DMS153 treated with DMSO at 0.1 percent for 48 hours (cell line): ENCODE results near the gene GIT1.

Experiments
- DNase-seq: peaks from one replicate; lab custom pipeline; 2025; ENCODE audit not compliant: unreplicated experiment; lab: John Stamatoyannopoulos, UW

Gene GIT1

DNA sequence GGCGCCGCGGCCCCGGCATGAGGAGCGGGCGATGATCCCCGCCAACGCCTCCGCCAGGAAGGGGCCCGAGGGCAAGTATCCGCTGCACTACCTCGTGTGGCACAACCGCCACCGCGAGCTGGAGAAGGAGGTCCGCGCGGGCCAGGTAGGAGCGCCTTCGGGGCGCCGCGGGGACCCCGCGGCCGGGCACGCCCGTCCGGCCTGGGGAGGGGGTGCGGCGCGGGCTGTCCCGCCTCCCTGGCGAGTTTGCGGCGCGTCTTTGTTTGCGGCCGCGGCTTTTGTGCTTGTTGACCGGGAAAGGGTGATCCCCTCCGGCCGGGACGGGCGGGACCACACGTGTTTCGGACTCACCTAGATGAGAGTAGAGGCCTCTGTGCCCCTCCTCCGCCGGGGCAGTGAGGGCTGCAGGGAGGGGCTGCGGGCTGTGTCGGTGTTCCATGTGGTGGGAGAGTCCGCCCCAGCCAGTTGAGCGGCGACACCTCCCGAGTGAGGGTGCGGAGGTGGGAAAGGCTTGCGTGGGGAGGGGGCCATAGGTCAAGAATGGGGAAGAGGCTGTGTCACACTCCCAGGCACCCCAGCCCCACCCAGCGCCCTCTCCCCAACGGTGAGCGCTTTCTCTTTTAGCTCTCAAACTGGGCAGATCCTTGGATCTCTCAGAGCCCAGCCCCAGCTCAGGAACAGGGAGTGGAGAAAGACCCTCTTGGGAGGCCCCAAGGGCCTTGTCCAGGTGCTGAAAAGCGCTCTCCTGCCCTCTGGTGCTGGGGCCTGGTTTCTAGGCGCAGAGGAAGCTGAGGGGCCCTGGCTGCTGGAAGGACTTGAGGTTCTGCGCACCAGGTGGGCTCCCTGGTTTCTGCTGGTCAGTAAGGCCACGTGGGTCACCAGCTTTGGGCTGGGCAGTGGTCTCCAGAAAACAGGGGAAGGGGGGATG lies 4.4 kb upstream of the GIT1 start:
- no peak for DNase-seq

DNA sequence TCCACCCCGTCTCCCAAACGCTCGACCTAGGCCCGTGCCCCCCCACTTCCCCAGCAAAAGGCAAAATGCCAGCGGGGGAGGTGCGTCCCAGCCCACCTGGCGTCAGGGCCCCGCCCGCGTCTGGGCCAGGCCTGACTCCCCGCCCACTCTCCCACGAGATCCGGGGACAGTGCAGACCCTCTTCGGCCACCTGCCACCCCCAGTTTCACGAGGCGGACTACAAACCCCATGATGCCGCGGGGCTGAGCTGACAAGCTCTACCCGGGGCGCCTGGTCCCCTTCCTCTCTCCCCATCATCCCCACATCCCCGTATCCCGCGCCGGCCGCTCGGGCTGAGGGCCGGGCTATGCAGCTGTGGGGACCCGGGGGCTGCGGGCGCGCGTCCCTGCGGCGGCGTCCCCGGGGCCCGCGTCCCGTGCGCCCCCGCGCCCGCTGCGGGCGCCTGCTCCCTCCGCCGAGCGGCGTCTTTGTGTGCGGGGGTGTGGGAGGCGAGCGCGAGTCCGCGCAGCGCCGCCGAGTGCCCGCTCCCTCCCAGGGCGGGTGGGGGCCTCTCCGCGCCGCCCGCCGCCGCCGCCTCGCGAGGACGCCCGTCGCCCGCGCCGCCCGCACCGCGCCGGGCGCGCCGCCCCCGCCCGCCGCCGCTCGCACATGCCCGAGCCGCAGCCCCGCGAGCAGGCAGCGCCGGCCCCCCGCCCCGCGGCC lies 3.6 kb upstream of the GIT1 start, which contains the start of gene ANKRD13B:
Gene ANKRD13B, plus strand, starts transcription at position 283 of the 702 bp plus-strand sequence. CDS start 490 bp downstream, outside the sequence.
- no peak for DNase-seq

GRCh38 chr17:29591737-29592608 lies 2.5 kb upstream of the GIT1 start:
- DNase-seq, result peak; percentile 85

DNA sequence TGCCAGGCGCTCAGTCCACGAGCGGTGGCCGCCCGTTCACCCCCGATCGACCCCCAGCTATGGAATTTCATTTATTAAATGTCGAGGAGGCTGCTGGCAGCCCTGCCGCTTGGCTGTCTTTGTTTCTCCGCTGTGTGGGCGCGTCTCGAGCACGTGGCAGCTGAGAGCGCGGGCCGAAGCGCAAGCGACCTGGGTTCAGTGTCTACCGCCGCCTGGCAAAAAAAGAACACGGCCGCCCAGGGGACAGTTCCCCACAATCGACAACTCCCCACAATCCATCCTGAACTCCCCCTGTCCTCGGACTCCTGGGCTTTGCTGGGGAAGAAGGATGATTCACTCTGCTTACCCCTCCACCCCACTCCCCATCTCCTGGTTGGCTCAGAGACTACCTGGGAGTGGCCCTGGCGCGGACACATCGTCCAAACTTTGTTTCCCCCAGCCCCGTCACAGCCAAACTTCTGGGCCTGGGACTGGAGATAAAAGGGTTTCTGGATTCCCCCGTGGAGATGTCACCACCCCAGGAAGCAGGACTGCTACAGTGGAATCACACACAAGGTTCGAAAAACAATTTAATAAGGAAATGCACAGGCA lies 1.8 kb upstream of the GIT1 start:
- DNase-seq, result peak; percentile 59

DNA sequence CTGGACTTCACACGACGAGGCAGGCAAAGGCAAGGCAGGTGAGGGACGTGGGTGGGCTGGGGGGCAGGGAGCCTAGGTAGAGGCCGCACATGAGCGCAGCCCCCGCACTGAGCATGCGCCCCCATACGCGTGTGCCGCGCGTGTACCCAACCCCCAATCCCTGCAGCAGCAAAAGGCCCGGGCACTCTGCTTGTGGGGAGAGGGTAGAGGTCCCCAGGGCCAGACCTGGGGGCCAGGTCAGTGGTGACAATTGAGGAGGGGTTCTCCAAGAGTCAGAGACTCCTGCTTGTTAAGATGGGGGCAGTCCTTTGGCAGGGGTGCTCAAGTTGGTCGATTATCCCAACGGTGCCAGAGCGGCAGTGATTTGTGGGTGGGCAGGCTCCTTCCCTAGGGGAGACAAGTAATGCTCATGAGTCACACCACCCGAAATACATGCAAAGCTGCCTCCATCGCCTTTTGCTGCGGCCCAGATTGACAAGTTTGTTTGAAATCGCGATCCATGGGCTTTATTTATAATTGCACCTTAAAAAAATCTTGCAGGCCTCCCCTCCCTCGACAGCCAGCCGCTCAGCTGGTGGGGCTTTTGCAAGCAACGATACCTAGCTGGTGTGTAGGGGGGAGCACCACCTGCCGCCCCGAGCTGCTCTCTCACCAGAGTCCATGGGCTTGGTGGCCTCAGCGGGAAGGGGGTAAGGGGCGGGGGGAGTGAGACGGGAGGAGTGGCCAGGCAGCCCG lies 1.1 kb upstream of the GIT1 start:
- DNase-seq, result no peak

DNA sequence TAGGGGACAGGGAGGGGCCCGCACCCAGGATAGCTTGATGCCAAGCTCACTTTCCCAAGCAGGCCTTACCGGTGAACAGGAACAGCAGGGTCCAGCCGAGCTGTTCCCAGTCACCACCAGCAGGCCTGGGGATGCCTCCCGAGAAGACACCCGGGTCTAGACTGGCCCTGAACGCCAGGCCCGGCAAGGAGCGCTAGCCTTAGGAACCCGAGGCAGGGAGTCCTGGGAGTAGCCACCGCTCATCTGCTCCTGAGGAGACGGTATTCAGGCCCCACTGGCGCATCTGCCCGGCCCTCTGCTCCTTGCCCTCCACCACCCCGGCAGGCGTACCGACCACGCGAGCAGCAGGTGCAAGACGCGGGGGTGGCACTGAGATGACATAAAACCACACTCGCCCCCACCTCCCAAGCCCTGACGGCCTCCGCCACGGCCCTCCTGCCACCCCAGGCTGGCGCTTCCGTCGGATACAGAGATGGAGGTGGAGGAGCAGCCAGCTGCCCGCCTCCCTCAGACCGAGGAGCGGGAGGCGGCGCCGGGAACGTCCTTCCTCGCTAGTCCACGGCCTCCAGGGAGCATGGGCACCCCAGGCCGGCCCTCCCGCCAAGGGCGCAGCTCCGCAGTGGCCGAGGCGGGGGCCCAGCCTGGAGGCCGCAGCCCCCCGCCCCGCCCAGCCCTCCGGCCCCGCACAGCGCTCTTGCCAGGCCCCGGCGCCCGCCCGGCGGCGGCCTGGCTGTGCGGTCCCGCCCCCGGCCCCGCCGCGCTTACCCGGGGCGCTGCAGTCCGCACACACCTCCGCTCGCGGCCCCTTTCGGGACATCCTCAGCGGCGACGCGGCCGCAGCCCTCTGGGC lies 661 bp downstream of the GIT1 start:
- no peak for DNase-seq

DNA sequence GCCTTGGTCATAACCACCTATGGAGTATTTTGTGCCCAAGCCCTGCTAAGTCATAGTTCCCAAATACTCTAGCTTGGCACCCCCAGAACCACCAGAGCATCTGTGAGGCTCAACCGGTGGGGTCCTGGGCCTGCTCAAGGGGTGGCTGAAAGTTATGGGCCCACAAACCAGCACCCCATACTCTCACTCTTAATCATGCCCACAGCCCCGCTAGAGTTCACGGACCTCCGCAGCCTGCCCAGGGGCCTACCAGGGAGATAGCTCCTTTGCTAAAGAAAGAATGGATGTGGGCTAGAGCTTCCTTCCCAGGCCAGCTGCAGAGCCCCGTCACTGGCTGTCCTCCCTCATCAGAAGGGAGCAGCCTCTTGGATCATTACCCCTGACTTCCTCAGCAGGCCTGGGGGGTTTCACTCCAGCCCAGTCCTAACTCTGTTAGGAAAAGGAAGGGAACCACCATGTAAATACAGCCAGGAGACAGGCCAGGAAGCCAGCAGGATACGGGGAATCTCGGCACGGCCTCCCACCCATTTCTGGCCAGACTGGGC lies 1.4 kb downstream of the GIT1 start:
- no peak for DNase-seq

GRCh38 chr17:29587591-29587990 lies 1.9 kb downstream of the GIT1 start:
- DNase-seq, result no peak

- no peak for DNase-seq
These were observed 2.6 kb downstream of the GIT1 start for GRCh38 chr17:29586676-29587469.

- no peak for DNase-seq
These were observed 4.2 kb downstream of the GIT1 start for GRCh38 chr17:29585080-29585751.

- no peak for DNase-seq
These were observed 4.9 kb downstream of the GIT1 start for GRCh38 chr17:29584452-29585079.

DNA sequence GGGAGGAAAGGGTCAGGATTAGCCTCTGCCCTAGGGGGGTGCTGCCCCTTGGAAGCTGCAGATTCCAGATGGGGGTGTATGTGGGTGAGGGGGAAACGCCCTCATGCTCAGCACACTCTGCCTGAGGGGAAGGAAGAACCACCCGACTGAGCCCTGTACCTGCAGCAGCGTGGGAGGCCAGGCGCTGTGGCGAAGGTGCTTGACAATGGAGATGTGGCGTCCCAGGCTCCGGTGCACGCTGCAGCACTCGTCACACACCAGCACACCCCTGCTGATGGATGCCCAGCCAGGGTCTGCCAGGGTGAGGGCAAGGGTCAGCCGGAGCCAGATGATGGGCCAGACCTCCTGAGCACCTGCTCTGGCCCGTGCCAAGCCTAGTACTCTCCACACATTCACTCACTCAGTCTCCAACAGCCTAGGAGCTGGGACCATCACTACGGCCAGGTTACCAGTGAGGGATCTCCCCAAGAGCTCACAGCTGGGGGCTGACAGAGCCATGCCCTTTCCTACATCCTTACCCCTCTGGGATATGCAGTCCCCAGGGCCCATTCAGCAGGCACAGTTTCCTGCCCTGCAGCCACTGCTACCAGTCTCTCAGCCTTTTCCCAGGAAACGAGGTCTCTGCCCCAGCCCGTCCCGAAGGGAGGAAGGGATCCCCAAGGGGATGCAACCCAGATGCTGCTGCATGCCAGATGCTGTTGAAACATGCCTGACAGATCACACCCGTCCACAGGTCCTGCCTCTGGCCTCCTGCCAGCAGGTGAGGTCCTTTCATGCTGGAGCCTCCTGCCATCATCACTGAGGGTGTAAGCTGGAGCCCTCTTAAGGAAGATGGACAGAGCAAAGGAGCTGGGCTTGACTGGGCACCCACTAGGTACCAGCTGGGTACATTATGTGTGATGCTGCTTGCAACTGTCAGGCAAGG lies 5.9 kb downstream of the GIT1 start:
- DNase-seq, result no peak

DNA sequence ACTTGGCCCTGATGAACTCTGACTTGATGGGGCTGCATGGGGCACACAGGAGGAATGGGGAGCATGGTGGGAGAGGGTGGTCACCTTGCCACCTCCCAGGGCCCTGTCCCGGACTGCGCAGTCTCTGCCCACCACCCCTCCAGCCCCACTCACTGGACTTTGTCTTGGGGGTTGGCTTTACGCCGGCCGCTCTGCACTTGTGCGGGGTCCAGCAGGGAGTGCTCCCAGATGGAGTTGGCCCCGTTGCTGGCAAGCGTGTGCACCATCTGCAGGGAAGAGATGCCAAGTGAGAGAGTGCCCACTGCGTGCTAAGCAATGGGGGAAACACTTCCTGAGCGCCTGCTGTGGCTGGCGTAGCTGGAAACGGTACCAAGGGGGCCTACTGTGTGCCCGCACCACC lies 6.7 kb downstream of the GIT1 start:
- DNase-seq, result no peak

DNA sequence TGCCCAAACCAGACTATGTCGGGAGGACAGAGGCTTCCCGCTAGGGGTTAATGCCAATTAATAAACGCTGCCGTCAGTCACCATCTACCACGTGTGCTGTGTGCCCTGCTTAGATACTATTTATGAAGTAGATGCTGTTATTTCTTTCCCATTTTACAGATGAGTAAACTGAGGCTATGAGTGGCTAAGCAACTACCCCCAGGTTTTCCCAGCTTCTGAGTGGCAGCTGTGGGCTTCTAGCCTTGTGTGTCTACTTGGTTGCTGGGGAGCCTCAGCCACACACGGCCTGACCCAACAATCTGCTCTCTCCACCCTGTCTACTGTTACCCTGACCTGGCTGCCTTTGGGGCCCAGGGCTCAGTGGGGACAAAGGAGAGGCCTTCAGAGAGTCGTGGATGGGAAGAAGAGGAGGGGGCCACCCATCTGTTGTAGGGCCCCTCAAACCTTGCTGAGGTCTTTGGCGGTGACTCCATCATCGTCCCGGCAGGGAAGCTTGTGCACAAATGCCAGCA lies 7.1 kb downstream of the GIT1 start:
- DNase-seq, result no peak

- no peak for DNase-seq
These were observed 7.7 kb downstream of the GIT1 start for GRCh38 chr17:29581583-29582253.
